DMS153 (cell line): ENCODE data around the gene LSS.
"Not testable (repeated sequence)": the region's sequence is repeated elsewhere in the genome, so short reads cannot be mapped to it uniquely, and the experiment has no call there.

Experiments used
- DNase-seq: peaks from one replicate; lab custom pipeline; 2025; lab: John Stamatoyannopoulos, UW

The LSS gene

DNA sequence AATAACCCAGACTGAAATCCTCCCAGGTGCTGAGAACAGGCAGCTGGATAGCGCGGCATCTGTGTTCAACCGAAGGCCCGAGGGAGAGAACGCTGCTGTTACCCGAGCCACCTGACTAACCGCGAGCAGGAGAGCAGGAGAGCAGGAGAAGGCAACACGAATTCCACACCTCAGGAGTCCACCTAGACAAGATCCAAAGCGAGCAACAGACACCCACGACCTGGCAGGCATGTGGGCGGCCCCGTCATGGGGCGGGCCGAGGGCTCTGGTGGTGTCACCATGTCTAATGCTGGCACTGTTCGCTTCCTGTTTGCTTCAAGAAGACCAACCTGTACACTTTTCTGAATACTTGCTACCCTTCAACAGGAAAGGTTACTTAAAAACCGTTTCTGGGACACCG is 23.4 kb downstream of the LSS start:
- DNase-seq, result no peak

DNA sequence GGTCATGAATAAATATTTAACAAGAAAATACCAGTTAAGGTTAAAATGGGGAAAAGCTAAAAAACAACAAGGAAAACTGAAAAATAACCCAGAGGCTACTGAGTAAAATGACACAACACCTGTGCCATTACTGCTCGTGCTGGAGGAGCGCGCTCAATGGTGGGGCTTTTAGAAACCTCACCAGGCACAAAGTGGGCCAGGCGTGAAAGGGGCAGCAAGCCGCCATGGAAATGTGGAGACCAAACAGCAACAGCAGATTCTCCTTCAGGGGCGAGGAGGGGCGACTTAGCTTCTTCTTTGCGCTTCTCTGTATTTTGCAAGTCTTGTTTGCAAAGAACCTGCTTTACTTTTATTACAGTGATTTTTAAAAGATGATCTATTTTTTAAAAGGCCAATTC is 25.4 kb downstream of the LSS start:
- no peak for DNase-seq

DNA sequence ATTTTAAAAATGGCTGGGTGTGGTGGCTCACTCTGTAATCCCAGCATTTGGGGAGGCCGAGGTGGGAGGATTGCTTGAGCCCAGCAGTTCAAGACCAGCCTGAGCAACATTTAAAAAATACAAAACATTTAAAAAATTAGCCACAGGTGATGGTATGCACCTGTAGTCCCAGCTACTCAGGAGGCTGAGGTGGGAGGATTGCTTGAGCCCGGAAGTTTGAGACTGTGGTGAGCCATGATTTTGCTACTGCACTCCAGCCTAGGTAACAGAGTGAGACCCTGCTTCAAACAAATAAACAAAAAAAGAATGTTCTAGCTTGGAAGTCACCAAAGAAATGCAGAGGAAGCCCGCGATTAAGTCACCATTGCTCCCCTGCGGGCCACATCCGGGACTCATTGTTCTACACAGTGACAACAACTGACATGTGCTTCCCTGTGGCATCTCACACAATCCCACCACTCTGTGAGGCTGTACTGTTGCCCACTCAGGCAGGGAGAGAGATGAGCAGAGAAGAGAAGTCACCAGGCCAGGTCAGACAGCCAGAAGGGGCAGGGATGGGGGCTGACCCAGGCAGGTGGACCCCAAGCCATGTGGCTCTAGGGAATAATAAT is 25.9 kb downstream of the LSS start:
- DNase-seq, result no peak

DNA sequence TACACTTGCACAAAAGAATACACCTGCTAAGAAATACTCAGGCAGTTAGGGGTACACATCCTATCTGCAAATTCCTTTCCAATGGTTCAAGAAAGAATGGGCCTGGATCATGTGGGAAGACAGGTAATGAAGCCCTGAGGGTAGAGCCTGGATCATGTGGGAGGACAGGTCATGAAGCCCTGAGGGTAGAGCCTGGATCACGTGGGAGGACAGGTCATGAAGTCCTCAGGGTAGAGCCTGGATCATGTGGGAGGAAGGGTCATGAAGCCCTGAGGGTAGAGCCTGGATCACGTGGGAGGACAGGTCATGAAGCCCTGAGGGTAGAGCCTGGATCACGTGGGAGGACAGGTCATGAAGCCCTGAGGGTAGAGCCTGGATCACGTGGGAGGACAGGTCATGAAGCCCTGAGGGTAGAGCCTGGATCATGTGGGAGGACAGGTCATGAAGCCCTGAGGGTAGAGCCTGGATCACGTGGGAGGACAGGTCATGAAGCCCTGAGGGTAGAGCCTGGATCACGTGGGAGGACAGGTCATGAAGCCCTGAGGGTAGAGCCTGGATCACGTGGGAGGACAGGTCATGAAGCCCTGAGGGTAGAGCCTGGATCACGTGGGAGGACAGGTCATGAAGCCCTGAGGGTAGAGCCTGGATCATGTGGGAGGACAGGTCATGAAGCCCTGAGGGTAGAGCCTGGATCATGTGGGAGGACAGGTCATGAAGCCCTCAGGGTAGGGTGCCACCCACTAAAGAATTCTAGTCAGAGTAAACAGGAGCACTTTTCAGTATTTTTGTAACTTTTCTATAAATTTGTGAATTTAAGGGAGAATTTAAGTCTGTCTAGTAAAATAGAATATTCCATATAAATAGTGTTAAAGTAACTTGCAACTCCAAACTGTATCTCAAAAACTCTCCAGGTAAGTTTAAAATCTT is 27.4 kb downstream of the LSS start:
- not testable (repeated sequence) for DNase-seq

DNA sequence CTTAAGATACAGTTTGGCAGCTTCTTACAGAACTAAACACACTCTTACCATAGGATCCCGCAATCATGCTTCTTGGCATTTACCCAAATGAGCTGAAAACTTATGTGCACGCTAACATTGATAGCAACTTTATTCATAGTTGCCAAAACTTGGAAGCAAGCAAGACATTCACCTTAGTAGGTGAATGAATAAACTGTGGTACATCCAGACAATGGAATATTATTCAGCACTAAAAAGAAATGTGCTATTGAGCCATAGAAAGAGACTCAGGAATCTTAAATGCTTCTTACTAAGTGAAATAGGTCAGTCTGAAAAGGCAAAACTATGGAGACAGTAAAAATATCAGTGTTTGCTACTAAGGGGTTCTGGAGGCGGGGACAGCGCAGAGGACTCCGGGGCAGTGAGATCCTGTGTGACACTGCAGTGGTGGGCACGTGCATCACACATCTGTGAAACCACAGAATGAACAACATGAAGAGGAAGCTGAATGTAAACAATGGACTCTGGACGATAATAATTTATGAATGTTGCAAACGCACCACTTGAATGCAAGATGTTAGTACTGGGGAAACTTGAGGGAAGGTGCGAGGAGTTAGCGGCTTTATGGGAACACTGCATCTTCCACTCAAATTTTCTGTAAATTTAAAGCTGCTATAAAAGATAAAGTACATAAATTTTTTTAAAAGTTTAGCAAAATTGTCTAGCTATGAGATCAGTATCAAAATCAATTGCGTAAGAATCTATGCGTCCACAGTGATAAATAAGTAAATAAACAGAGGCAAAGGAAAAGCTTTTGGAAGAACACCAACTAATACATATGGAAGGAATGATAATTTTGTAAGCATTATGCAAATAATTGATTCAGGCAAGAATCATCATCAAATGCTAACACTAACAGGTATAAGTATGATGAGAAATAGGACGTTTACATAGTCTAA is 28.9 kb downstream of the LSS start:
- DNase-seq, result no peak

DNA sequence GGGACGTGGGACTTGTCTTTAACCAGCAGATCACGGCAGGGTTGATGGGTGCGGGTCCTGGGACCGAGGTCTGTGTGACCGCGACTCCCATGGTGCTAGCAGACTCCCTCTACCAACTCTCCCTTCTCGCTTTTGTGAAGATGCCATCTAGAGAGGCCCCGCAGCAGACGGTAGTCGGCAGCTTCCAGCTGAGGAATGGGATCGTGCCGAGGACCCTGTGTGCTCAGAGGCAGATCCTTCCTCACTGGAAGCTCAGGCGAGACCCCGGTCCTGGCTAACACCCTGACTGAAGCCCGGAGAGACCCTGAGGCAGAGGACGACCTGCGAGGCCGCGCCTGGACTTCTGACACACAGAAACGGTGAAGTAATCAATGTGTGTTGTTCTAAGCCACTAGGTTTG is 31.8 kb downstream of the LSS start:
- no peak for DNase-seq

DNA sequence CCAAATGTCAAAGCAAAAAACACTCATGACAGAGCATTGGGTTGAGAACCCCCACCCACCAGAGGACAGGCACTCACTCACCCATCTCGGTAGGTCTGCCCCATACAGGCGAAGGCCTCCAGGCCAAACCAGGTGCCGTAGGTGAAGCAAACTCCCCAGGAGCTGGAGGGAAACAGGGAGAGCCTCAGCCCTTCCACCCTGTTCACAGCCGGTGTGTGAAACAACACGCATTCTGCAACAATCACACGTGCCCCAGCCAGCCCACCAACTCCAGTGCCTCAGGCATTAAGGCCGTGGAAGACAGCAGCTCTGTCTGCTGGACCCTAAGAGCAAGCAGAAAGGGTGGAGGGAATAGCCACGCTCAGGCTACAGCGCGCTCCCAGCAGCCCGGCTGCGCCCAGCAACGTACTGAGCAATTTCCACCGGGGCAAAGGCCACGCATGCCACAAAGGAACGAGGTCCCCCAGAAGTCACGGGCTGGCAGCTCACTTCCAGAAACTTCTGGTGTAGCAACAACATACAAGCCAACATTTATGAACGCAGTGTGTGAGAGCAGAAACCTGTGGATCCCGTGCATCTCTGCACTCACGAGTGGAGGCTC is 32.9 kb downstream of the LSS start:
- DNase-seq, result no peak

DNA sequence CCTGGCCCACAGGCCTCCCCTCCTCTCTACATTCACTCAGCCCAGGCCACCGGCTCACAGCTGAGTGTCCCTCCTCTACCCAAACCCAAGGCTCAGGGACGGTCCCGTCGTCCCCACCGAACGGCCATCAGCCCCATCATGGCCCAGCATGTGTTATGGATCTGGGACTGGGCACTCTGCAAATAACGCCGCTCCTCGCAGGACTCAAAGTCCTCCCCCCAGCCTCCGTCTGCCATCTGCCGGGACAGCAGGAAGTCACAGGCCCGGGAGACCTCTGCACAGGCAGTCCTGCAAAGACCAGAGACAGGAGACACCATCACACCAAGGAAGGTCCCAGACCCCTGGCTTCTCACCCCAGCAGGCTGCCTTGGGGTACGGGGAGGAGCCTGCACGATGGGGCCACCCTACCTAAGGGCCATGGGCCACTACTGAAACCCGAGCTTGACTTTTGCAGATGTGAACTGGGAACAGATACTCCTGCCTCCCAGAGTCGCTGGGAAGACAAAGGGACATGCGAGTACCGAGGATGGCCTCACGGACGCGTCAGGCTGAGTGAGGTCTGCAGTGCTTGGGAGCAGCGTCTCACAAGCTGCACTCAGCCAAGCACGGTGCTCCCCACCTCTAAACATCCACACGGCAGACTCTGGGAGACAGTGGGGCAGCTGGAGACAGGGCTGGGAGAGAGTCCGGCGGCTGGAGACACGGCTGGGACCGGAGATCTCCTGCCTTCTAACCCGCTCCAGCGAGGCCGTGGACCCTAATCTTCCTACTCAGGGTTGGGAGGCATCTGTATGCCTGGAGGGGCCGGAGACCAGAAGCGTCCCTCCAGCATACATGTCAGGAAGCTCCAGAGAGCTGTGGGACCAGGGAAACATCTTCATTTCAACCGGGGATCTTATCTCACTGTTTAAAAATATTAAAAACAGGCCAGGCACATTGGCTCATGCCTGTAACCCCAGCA is 33.9 kb downstream of the LSS start:
- no peak for DNase-seq

DNA sequence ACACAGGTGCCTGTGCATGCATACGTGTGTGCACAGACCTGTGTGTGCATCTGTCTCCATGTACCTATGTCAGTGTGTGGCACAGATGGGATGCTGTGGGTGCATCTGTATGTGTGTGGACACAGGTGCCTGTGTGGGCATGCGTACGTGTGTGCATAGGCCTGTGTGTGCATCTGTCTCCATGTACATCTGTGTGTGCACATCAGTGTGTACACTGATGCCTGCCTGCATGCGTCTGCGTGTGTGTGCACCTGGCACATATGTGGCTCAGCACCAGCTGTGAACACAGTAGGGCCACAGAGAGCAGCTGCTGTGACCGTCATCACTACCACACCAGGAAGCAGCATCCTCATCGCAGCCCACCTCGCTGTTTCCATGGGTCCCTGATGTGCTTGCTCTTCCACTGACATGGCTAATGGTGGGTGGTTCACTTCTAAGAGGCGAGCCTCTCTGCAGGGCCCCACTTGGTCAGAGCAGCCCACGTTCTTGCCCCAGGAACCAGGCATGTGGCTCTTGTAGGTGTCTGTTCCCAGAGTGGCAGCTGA is 34.7 kb downstream of the LSS start:
- DNase-seq, result no peak

DNA sequence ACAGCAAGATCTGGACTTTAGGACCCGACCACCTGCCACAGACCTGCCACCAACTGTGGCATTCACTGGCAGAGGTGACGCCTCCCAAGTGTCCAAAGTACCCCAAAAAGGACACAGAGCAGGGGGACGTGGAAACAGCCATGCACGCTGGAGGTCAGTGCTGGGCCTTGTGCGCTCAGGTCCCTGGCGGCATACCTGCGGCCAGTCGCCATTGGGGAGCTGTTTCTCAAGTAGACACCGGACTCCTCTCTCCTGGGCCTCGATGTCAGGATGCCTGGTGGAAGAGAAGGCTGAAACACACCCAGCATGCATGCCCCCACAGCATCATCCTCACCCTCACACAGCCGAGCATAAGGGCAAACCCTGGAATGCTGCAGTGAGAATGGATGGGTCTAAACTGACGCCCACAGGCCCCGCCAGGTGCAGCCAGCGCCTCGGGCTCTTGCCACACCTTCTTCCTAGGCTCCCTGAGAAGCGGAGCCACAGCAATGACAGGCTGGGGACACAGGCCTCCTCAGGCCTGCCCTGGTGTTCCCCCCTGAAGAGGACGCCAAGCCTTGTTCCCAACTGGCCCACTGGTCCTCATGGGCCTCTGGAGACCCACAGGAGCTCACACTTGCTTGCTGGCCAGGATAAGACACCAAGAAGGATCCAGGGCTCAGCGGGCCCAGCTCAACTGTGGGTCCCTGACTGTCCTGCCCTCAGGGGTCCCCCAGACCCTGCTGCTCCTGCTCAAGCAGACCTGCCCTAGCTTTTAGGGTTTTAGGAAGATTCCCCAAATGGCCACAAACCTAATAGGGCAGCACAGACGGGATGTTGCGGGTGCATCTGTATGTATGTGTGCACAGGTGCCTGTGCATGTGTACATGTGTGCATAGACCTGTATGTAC is 36.6 kb downstream of the LSS start:
- no peak for DNase-seq

DNA sequence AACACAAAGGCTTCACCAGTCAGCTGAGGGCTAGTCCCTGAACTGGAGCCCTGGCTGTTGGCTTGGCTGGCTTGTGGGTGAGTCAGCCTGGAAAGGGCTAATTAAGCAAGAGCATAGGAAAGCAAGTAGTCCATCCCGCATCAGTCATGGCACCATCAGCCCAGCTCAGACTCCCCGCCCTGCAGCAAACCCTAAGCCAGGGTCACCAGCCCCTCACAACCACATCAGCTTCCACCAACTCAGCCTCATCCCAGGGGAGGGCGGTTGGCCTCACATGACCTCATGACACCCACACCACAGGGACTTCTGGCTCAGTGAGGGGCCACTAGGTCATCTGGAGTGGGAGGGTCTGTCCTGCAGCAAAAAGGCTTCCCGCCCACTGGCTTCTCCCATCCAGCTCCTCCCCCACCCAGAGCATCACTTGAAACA is 37.3 kb downstream of the LSS start:
- no peak for DNase-seq

DNA sequence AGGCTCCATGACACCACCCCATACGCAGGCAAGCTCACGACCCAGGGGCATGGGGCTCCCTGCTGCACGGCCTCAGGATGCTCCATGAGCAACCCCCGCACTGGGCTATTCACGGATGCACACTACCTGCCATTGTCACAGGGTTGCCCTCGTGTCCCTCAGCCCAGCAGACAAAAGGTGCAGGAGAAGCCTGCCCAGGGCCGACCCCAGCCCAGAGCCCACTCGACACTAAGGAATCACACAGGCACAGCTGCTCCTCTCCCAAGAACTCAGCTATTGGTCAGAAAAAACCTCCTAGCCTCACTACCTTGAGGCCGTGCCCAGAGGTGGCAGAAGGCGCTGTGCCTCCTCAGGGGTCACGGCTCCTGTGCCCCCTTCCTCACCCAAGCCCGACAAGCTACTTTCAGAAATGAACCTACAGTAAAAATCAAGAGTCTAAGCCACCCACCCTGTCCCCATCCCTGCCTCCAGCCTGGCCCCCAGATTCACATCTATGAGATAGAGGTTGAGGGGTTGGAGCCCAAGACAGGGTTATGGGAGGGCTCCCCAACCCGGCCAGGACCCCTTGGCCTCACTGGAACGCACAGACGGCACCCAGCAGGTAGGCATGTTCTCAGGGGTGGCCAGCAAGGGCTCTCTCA is 38.0 kb downstream of the LSS start:
- no peak for DNase-seq

DNA sequence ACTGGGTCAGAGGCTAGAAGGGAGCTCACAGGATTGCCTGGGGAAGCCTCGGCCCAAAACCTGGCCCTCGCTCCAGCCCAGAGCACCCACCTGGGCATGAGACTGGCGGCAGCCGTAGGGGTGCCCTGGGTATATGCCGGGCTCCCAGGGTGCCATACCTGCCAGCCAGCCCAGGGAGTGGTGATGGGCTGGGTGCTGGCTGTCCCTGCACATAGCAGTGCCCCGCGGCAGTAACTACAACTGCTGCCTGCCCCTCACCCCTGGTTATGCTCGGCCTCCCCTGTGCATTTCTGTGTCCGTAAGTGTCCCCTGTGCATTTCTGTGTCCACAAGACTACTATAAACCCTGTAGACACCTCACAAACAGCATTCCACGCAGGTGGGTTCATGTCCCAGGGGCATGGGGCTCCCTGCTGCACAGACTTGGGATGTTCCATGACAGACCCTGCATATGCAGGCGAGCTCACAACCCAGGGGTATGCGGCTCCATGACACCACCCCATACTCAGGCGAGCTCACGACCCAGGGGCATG is 38.5 kb downstream of the LSS start:
- DNase-seq, result no peak

DNA sequence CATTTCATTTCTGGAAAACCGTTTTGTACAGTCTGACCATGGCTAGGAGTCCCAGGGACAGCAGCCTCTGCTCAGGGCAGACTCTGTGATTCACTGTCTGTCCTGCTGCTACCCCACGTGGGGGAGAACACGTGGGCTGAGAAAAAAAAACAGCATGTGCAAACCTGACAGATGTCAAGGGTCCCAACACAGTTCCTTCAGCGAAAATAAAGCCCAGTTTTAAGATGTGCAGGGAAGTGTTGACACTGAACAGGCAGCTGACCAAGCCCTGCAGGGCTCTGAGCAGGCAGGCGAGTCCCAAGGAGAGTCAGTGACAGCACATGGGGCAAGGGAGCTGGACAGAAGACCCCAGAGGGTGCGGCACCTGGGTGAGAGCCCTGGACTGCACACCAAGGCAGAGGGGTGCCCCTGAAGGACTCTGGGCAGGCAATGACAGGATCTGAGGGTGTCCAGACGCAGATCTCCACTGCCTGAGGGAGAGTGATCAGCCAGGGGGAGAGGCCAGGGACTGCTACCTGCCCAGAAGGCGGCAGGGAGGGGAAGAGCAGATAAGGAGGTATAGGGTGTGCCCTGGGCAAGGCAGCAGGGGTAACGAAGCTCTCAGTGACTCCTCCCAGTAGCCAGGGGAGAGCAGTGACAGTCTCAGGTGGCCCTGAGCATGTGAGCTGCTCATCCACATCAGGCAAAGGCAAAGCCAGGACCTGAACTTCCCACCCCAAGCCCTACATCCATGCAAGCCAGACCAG is 39.2 kb downstream of the LSS start:
- no peak for DNase-seq

DNA sequence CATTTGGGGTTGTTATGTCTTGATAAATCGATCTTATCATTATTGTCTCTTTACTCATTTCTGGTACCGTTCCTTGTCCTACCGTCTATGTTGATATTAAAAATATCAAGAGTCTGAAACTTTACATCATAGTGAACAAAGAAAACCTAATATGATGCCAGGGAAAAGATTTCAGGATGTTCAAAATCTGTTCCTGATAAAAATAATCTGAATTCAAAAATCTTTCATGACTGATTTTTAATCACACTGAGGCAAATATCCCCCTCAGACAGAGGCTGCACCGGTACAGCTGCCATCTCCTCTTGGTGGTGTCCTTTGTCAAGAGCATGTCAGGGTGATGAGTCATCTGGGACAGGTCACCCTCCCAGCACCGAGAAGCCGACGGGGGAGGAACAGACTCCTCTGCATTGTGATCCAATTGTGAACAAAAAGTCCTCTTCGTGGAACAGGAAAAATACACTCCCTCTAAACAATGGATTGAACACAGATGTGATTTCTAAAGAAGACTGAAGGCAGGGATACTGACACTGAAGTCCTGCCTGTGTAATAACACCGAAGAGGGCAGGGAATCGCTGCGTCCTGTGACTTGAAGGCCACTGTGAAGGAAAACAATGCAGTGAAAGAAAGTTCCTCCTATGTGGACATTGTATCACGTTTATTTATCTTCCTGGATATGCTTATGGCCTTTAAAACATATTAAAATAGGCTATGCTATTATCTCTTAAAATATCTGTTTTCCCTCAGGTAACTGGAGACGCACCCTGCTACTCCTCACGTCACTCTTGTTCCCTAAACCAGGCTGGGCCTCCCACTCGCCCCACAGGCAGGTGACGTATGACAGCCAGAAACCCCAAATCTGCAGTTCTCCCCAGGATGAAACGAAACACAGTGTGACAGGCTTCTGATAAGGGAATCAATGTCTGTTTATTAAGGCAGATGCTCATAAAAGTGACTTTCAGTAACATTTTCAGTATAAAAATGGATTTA is 40.1 kb downstream of the LSS start:
- peak; percentile 62 for DNase-seq

DNA sequence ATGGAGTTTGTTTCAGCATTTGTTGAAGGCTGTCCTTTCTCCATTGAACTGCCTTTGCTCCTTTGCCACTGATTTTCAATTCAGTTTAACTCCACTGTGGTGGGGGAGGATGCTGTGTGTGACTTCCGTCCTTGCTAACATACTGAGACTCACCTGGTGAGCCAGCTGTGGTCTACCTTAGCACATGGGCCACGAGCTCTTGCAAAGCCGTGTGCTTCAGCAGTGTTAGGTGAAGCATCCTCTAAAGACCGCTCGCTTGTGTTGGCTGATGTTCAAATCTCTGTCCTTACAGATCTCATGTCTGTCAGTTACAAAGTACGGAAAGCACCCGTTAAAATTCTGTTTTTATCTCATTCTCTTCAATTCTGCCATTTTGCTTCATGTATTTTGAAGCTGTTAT is 40.8 kb downstream of the LSS start:
- DNase-seq, result no peak

DNA sequence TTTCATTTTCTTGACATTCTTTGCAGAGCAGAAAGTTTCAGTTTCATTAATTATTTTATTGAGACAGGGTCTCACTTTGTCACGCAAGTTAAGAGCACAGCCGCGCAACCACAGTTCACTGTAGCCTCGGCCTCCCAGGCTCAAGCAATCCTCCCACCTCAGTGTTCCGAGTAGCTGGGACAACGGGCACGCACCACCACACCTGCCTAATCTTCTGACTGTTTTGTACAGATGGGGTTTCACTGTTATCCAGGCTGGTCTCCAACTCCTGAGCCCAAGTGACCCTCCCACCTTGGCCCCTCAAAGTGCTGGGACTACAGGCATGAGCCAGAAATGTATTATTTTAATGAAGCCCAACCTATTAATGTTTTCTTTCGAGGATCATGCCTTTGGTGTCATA is 41.3 kb downstream of the LSS start:
- DNase-seq, result no peak
